Immature natural killer cell (primary cell): ENCODE measurements around the gene PIP4K2A. TPM values are rescaled to one million over a fixed set of nuclear protein-coding genes. Genes with fewer than 3 reads are reported as not detected.

Experiments
- polyA plus RNA-seq, 3 donors: library from polyadenylated mRNA; unstranded; fragments of 300-500 nt; fragmentation: Illumina TruSeq; gene quantifications; one replicate each; pipeline ENCODE4 v1.2.3, GENCODE V29; 2021

The PIP4K2A gene
- polyA plus RNA-seq, 3 donors from 2014 or later: 62.9 to 138 (median 80.3) TPM

Other genes starting within 250 kb of the PIP4K2A start
- under 1 TPM in 1 of 3 donors, not detected in 2; 0.32 TPM for gene ARMC3, start 213.5 kb upstream of the PIP4K2A start, polyA plus RNA-seq